ENCODE results near the gene POU2F2.
"Not testable (repeated sequence)": the region's sequence is repeated elsewhere in the genome, so short reads cannot be mapped to it uniquely, and the experiment has no call there.

The POU2F2 gene

DNA sequence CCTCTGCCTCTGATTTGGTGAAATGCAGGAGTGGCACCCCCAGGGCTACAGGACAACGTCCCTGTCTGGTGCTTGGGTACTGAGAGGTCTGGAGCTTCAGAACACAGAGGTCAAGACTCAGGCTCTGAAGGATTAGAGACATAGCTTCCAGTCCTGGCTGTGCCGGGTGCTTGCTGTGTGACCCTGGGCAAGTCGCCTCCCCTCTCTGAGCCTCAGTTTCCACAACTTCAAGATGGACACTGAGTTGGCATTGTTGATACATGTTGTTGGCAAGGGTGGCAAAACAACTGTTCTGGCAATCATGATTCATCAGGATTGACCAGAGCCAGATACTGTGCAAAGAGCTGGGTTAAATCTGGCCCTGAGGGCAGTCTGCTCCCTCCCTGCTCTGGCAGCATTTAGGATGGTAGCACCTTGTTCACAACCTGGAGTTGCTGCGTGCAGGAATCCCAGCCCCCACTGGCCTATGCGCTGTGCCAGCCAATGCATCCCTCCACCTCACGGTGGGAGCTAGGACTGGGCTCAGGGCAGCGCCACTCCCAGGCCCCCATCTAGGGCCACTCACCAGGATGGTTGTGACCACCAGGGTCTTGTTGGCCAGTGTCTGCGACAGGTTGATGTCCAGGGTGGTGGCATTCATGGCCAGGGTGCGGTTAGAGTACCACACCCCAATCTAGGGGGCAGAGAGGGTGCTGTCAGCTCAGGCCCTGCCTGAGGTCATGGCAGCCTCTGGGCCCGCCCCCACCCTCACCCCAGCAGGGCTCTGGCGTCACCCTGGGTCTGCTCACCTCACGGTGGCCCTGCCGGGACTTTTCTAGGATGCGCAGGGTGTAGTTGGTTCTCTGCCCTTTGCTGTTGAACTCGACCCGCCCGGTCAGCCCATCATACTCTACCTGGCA, 79.0 kb downstream of the POU2F2 start:
- no peak for DNase-seq

GRCh38 chr19:42052241-42052863, 79.9 kb downstream of the POU2F2 start:
- no peak for DNase-seq

DNA sequence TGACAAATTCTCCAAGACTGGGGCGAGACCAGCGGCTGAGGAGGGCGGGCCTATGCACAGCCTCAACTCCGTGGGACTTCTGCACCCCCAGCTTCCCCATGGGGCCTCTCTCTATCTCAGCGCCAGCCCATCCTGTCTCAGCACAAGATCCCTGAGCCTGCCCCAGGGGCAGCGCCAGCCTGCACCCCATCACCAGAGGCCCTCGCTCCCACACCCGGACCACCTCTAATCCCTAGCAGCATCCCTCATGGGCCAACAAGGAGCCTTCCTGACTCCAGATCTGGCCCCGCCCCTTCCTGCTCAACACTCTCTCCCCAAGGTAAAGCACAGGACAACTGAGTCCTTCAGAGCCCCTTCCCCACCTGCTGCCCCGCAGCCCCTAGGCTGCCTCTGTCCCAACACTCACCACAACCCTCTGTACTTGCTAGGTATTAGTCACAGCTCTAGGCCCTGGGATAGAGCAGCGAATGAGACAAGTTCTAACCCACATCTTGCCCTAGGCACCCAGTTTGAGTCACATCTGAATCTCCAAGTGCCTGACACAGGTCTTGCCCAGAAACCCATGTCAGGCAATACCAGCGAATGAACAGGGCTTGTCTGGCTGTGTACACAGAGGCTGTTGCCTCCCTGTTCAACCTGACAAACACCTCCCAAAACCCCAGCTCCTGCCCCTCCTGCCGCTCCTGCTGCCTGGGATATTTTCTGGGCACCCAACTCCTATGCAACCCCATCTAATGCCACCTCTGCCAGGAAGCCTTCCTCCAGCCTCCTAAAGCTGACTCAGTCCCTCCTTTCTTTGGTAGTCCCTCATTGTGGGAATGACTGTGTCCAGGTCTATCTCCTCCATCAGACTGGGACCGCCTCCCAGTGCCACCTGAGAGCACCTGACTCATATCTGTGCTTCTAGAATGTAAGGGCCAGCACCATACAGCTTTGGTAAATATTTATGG, 80.8 kb downstream of the POU2F2 start:
- DNase-seq = no peak

- DNase-seq = no peak
These were observed 83.3 kb downstream of the POU2F2 start for GRCh38 chr19:42048992-42049391.

- DNase-seq = no peak
These were observed 86.7 kb downstream of the POU2F2 start for GRCh38 chr19:42045575-42045974.

DNA sequence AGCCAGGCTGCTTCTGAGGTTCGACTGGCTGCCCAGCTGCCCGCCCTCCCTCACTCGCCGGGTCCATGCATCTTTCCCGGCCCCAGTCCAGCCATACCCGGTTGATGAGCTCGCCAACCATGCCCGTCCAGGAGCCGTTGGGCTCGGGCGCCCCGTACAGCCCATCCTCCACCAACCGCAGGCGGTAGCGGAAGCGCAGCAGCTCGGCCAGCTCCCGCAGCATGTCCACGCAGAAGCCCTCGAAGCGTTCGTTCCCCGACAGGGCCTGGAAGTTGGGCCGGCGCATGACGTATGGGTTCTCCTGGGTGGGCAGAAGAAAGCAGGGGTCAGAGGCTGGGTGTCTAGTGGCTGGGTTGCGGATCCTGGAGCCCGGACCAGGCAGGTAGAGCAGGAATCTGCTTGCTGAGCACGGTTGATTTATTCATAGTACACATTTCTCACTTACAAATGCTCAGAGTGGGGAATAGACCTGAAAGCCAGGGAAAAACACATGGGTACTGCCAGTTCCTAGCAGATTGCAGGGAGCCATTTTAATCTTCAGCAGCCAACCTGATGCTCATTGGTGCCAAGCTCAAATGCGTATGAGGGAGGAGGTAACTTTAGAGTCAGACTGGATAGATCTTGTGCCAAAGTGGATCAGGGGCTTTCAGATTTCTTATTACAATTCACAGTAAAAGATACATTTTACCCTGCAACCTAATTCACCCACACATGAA, 89.6 kb downstream of the POU2F2 start:
- no peak for DNase-seq

GRCh38 chr19:42040491-42040890, 91.8 kb downstream of the POU2F2 start:
- not testable (repeated sequence) for DNase-seq

GRCh38 chr19:42040031-42040430, 92.2 kb downstream of the POU2F2 start:
- DNase-seq = no peak

GRCh38 chr19:42038666-42039065, 93.6 kb downstream of the POU2F2 start:
- DNase-seq = no peak

- DNase-seq = no peak
These were observed 94.6 kb downstream of the POU2F2 start for GRCh38 chr19:42037649-42038048.

Data from CD4-positive, alpha-beta T cell treated with Interleukin-15 for 1 hour (primary cell).